T-helper 9 cell (primary cell): ENCODE data around the gene MCF2.

ENCODE experiments used
- DNase-seq: peaks from one replicate; pipeline ENCODE4 v3.0.0-alpha.2; 2020

Gene MCF2

GRCh38 chrX:139581068-139581467, 126.9 kb downstream of the MCF2 start:
- no peak for DNase-seq

- DNase-seq = no peak
Observed at GRCh38 chrX:139566981-139567380, 141.0 kb downstream of the MCF2 start.

GRCh38 chrX:139563251-139563650, 144.7 kb downstream of the MCF2 start:
- DNase-seq = no peak

- no peak for DNase-seq
Observed at GRCh38 chrX:139560221-139560620, 147.7 kb downstream of the MCF2 start.

- no peak for DNase-seq
Observed at GRCh38 chrX:139559383-139560042, 148.5 kb downstream of the MCF2 start.

GRCh38 chrX:139554991-139555675, 152.8 kb downstream of the MCF2 start:
- no peak for DNase-seq

- no peak for DNase-seq
Observed at GRCh38 chrX:139554376-139554775, 153.6 kb downstream of the MCF2 start.

- no peak for DNase-seq
Observed at GRCh38 chrX:139544591-139544990, 163.4 kb downstream of the MCF2 start.

GRCh38 chrX:139543920-139544319, 164.0 kb downstream of the MCF2 start:
- DNase-seq = no peak

GRCh38 chrX:139542652-139543051, 165.3 kb downstream of the MCF2 start:
- no peak for DNase-seq

- no peak for DNase-seq
Observed at GRCh38 chrX:139538907-139539790, 168.8 kb downstream of the MCF2 start.

- DNase-seq = no peak
Observed at GRCh38 chrX:139533444-139533843, 174.5 kb downstream of the MCF2 start.

GRCh38 chrX:139532834-139533233, 175.1 kb downstream of the MCF2 start:
- DNase-seq = no peak
